KOPT-K1 (cell line): ENCODE results near the gene CASP9.
"Not testable (repeated sequence)": the region's sequence is repeated elsewhere in the genome, so short reads cannot be mapped to it uniquely, and the experiment has no call there.

Experiments used
- H3K27ac ChIP-seq: fragments of 200-600 bp; sonication (generic); 2 replicates; pipeline ENCODE4 v1.5.1; 2016; ENCODE audit warnings: antibody characterized with exemption, mild to moderate bottlenecking, low read depth, low read length; ENCODE audit not compliant: poor library complexity, severe bottlenecking
- H3K36me3 ChIP-seq: fragments of 200-600 bp; sonication (generic); 2 replicates; pipeline ENCODE4 v1.5.1; 2017; ENCODE audit warnings: antibody characterized with exemption, mild to moderate bottlenecking, low read length, moderate library complexity; ENCODE audit not compliant: insufficient read depth
- H3K9me3 ChIP-seq: fragments of 200-600 bp; sonication (generic); 2 replicates; pipeline ENCODE4 v1.5.1; 2017; ENCODE audit warnings: antibody characterized with exemption, low read length, mild to moderate bottlenecking; ENCODE audit not compliant: insufficient read depth, poor library complexity, severe bottlenecking

The CASP9 gene

GRCh38 chr1:15491010-15491409, 33.0 kb downstream of the CASP9 start:
- H3K36me3 ChIP-seq, H3K27ac ChIP-seq, H3K9me3 ChIP-seq: not testable (repeated sequence)

- H3K36me3 ChIP-seq: no peaks in the 10 kb centered on the region
- H3K9me3 ChIP-seq: no peaks in the 10 kb centered on the region
- no peak overlapping the region for H3K27ac ChIP-seq
Measured at GRCh38 chr1:15489052-15489736, 34.8 kb downstream of the CASP9 start.

GRCh38 chr1:15488371-15488770, 35.6 kb downstream of the CASP9 start:
- Histone ChIP-seq H3K36me3 (no peaks in the 10 kb centered on the region), H3K9me3 (no peaks in the 10 kb centered on the region), H3K27ac (no peak overlapping the region)

- H3K27ac ChIP-seq, H3K9me3 ChIP-seq: not testable (repeated sequence)
Measured at GRCh38 chr1:15486844-15487610, 37.0 kb downstream of the CASP9 start.

GRCh38 chr1:15485636-15486035, 38.4 kb downstream of the CASP9 start:
- H3K36me3 ChIP-seq: no peaks in the 10 kb centered on the region
- H3K9me3 ChIP-seq: no peaks in the 10 kb centered on the region
- no peak overlapping the region for H3K27ac ChIP-seq

More at GRCh38 chr1:15486844-15487610, 37.0 kb downstream of the CASP9 start:
- not testable (repeated sequence) for H3K36me3 ChIP-seq

GRCh38 chr1:15484443-15484842, 39.6 kb downstream of the CASP9 start:
- not testable (repeated sequence) for H3K9me3 ChIP-seq, H3K36me3 ChIP-seq, H3K27ac ChIP-seq

GRCh38 chr1:15483971-15484370, 40.0 kb downstream of the CASP9 start:
- Histone ChIP-seq H3K36me3 (no peaks in the 10 kb centered on the region), H3K27ac (no peak overlapping the region), H3K9me3 (no peaks in the 10 kb centered on the region)

GRCh38 chr1:15482983-15483543, 41.0 kb downstream of the CASP9 start:
- H3K27ac ChIP-seq, H3K36me3 ChIP-seq, H3K9me3 ChIP-seq: not testable (repeated sequence)

GRCh38 chr1:15482455-15482854, 41.6 kb downstream of the CASP9 start:
- not testable (repeated sequence) for H3K9me3 ChIP-seq, H3K36me3 ChIP-seq, H3K27ac ChIP-seq

- H3K36me3 ChIP-seq: no peaks in the 10 kb centered on the region
- H3K27ac ChIP-seq: no peak overlapping the region
- no peaks in the 10 kb centered on the region for H3K9me3 ChIP-seq
Measured at GRCh38 chr1:15479654-15480347, 44.2 kb downstream of the CASP9 start.

GRCh38 chr1:15477646-15478212, 46.3 kb downstream of the CASP9 start:
- no peaks in the 10 kb centered on the region for H3K9me3 ChIP-seq
- no peaks in the 10 kb centered on the region for H3K36me3 ChIP-seq
- no peak overlapping the region for H3K27ac ChIP-seq

- no peaks in the 10 kb centered on the region for H3K36me3 ChIP-seq
- no peak overlapping the region for H3K27ac ChIP-seq
- no peaks in the 10 kb centered on the region for H3K9me3 ChIP-seq
Measured at GRCh38 chr1:15476927-15477326, 47.1 kb downstream of the CASP9 start.

- Histone ChIP-seq H3K9me3 (no peaks in the 10 kb centered on the region), H3K27ac (no peak within 1 kb of the TSS), H3K36me3 (no peaks in the 10 kb centered on the region)
Measured at GRCh38 chr1:15475752-15476314, 48.2 kb downstream of the CASP9 start, which contains the start of gene CELA2B. Gene CELA2B, plus strand, starts transcription at chr1:15476104. Its CDS starts 22 bp downstream, at chr1:15476126.

GRCh38 chr1:15472587-15472986, 51.4 kb downstream of the CASP9 start:
- no peaks in the 10 kb centered on the region for H3K36me3 ChIP-seq

GRCh38 chr1:15471723-15472122, 52.3 kb downstream of the CASP9 start:
- not testable (repeated sequence) for H3K27ac ChIP-seq

More at GRCh38 chr1:15472587-15472986, 51.4 kb downstream of the CASP9 start:
- Histone ChIP-seq H3K27ac (no peak overlapping the region), H3K9me3 (no peaks in the 10 kb centered on the region)

More at GRCh38 chr1:15471723-15472122, 52.3 kb downstream of the CASP9 start:
- not testable (repeated sequence) for H3K9me3 ChIP-seq, H3K36me3 ChIP-seq
